Liver (tissue), 9 donors: ENCODE results near the gene CEACAM19. TPM values are rescaled to one million over a fixed set of nuclear protein-coding genes. Genes with fewer than 3 reads are reported as not detected.

Source experiments
- DNase-seq: peaks from one replicate; pipeline ENCODE4 v3.0.0-alpha.2; 2017; ENCODE audit warnings: low spot score
- H3K27ac ChIP-seq, 2 donors: one replicate each; pipeline ENCODE4 v1.7.0; 2013; ENCODE audit warnings: inconsistent platforms in 2 of 2, low read length in 2 of 2, control low read depth in 1 of 2, low read depth in 1 of 2, mild to moderate bottlenecking in 1 of 2
- H3K27me3 ChIP-seq, 4 donors: one replicate each; pipeline versions ENCODE4 v1.6.1 to v1.7.0; 2013; ENCODE audit warnings: low read length in 3 of 4, inconsistent platforms in 1 of 4, mild to moderate bottlenecking in 1 of 4, moderate library complexity in 1 of 4; ENCODE audit not compliant: control insufficient read depth in 4 of 4, insufficient read depth in 4 of 4
- H3K36me3 ChIP-seq, 4 donors: one replicate each; pipeline versions ENCODE4 v1.6.1 to v1.7.0; 2013; ENCODE audit warnings: low read length in 3 of 4, mild to moderate bottlenecking in 3 of 4, low read depth in 1 of 4, moderate library complexity in 1 of 4; ENCODE audit not compliant: control insufficient read depth in 4 of 4, insufficient read depth in 3 of 4
- H3K4me1 ChIP-seq, 4 donors: one replicate each; pipeline versions ENCODE4 v1.6.1 to v1.7.0; 2013; ENCODE audit warnings: low read length in 3 of 4, mild to moderate bottlenecking in 3 of 4, moderate library complexity in 1 of 4; ENCODE audit not compliant: control insufficient read depth in 4 of 4, insufficient read depth in 4 of 4
- H3K4me3 ChIP-seq, 3 donors: one replicate each; pipeline versions ENCODE4 v1.6.1 to v1.7.0; 2013; ENCODE audit warnings: low read length in 3 of 3, control low read depth in 1 of 3, low read depth in 1 of 3, mild to moderate bottlenecking in 1 of 3
- H3K9ac ChIP-seq, 2 donors: one replicate each; pipeline ENCODE4 v1.7.0; 2013; ENCODE audit warnings: low read length in 2 of 2, mild to moderate bottlenecking in 2 of 2, moderate library complexity in 2 of 2, control low read depth in 1 of 2, low read depth in 1 of 2
- H3K9me3 ChIP-seq, 4 donors: one replicate each; pipeline versions ENCODE4 v1.6.1 to v1.7.0; 2013; ENCODE audit warnings: low read length in 3 of 4; ENCODE audit not compliant: control insufficient read depth in 4 of 4
- EGR1 ChIP-seq, 2 donors: IDR thresholded peaks; 2 replicates each; pipeline ENCODE4 v1.6.1; 2016 to 2018; ENCODE audit warnings: antibody characterized with exemption in 2 of 2, low read depth in 2 of 2
- FOXA1 ChIP-seq: IDR thresholded peaks from 2 replicates; pipeline ENCODE4 v1.6.1; 2016; ENCODE audit warnings: antibody characterized with exemption
- FOXA2 ChIP-seq: IDR thresholded peaks from 2 replicates; pipeline ENCODE4 v1.6.1; 2016; ENCODE audit warnings: antibody characterized with exemption
- GABPA ChIP-seq, 2 donors: IDR thresholded peaks in 1 of 2; conservative IDR thresholded peaks in 1 of 2; 2 replicates each; pipeline ENCODE4 v1.6.1; 2016; ENCODE audit warnings: antibody characterized with exemption in 2 of 2, mild to moderate bottlenecking in 1 of 2, moderate library complexity in 1 of 2
- HNF4A ChIP-seq, 2 donors: conservative IDR thresholded peaks; 2 replicates each; pipeline ENCODE4 v1.6.1; 2016; ENCODE audit warnings: antibody characterized with exemption in 2 of 2, mild to moderate bottlenecking in 2 of 2
- JUND ChIP-seq, 2 donors: IDR thresholded peaks; 2 replicates each; pipeline ENCODE4 v1.6.1; 2016; ENCODE audit warnings: antibody characterized with exemption in 2 of 2
- RAD21 ChIP-seq, 2 donors: IDR thresholded peaks; 2 replicates each; pipeline ENCODE4 v1.6.1; 2016; ENCODE audit warnings: antibody characterized with exemption in 2 of 2, mild to moderate bottlenecking in 2 of 2
- RXRA ChIP-seq, 2 donors: IDR thresholded peaks; 2 replicates each; pipeline ENCODE4 v1.6.1; 2017 to 2018; ENCODE audit warnings: antibody characterized with exemption in 2 of 2, mild to moderate bottlenecking in 1 of 2
- SP1 ChIP-seq: IDR thresholded peaks from 2 replicates; pipeline ENCODE4 v1.6.1; 2018; ENCODE audit warnings: antibody characterized with exemption, mild to moderate bottlenecking
- TAF1 ChIP-seq: conservative IDR thresholded peaks from 2 replicates; pipeline ENCODE4 v1.6.1; 2016; ENCODE audit warnings: antibody characterized with exemption, mild to moderate bottlenecking
- whole genome bisulfite sequencing: extraction: QIAGEN DNeasy Blood & Tissue Kit; methylation state at CpG from one replicate; pipeline ENCODE4 v1.1.7; 2013; 5-methylcytosine and 5-hydroxymethylcytosine counted together
- polyA plus RNA-seq, 2 donors: library from polyadenylated mRNA; stranded (reverse) in 1 of 2; unstranded in 1 of 2; fragments of 200-250 nt in 1 of 2; fragments of >200 nt in 1 of 2; fragmentation: Nextera tagmentation in 1 of 2; extraction: Ambion mirVana in 1 of 2; gene quantifications; one replicate each; pipeline versions ENCODE4 v1.2.1 to v1.2.3, GENCODE V29; 2013 to 2015
- total RNA-seq, 2 donors: library from RNA; depleted of rRNA; stranded (reverse); fragments of >200 nt; gene quantifications; one replicate each; pipeline ENCODE4 v1.2.3, GENCODE V29; 2014
- TF ChIP-seq, protein P1 (sequence below): fragments of 150-350 bp; IDR thresholded peaks from 2 replicates; pipeline ENCODE4 v1.5.1; 2017; ENCODE audit warnings: improper control_type of control experiment, low read depth, low read length; ENCODE audit not compliant: missing input control
- TF ChIP-seq, protein P2 (sequence below): IDR thresholded peaks from 2 replicates; pipeline ENCODE4 v1.6.1; 2016; ENCODE audit warnings: antibody characterized with exemption
- TF ChIP-seq, protein P3 (sequence below): IDR thresholded peaks from 2 replicates; pipeline ENCODE4 v1.6.1; 2016; ENCODE audit warnings: antibody characterized with exemption, mild to moderate bottlenecking
- TF ChIP-seq, protein P4 (sequence below): IDR thresholded peaks from 2 replicates; pipeline ENCODE4 v1.6.1; 2016; ENCODE audit warnings: antibody characterized with exemption
- donor health status: healthy.
- donor health status: healthy.
- donor health status: healthy.
- donor health status: healthy.
- donor health status: healthy.

The CEACAM19 gene
- total and polyA plus RNA-seq, 4 donors = 0.75 to 2.6 (median 1.3) TPM

DNA sequence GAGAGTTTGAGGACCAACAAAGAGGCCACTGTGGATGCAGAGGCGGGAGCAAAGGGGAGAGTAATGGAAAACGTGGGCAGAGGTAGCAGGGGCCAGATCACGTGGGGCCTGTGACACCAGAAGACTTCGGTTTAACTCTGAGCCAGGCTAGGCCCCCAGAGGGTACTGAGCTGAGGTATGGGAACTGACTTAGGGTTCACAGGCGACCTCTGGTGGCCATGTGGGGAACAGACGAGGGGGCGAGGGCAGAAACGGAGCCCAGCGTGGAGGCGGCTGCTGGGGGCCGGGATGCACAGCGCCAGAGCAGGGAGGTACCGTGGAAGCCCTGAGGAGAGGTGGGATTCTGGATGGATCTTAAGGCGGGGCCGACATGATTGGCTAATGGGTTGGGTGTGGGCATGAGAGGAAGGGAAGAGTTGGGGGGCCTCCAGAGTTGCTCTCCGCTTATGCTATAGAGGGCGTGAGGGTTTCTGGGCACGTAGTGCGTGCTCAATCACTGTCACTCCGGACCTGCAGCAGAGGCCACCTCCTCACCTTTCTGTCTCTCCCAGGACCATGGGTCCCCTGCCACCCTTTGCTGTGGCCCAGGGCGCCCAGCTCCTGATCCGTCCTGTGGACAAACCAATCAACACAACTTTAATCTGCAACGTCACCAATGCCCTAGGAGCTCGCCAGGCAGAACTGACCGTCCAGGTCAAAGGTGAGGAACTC, 13.9 kb upstream of the CEACAM19 start:
- DNase-seq = peak; percentile 76
- Histone ChIP-seq H3K9me3 (no peaks in the 10 kb centered on the region), H3K36me3 (peaks cover 6 to 78% (median 52%) of the 10 kb centered on the region in 4 donors), H3K27ac (no peak overlapping the region), H3K4me3 (no peak overlapping the region), H3K27me3 (no peaks in the 10 kb centered on the region), H3K4me1 (peaks cover 2 to 12% (median 3%) of the 10 kb centered on the region in 4 donors), H3K9ac (no peak overlapping the region)
- no peak for TF ChIP-seq EGR1 (IDR thresholded peaks at IDR 0.05; ENCODE audit: low read depth in 2 of 2)
- TF ChIP-seq RXRA (IDR thresholded peaks at IDR 0.05) = no peak
- TF ChIP-seq FOXA1 = no peak
- TF ChIP-seq RAD21 (IDR thresholded peaks at IDR 0.05) = peak; percentile 73 to 88
- TF ChIP-seq, protein P1, sequence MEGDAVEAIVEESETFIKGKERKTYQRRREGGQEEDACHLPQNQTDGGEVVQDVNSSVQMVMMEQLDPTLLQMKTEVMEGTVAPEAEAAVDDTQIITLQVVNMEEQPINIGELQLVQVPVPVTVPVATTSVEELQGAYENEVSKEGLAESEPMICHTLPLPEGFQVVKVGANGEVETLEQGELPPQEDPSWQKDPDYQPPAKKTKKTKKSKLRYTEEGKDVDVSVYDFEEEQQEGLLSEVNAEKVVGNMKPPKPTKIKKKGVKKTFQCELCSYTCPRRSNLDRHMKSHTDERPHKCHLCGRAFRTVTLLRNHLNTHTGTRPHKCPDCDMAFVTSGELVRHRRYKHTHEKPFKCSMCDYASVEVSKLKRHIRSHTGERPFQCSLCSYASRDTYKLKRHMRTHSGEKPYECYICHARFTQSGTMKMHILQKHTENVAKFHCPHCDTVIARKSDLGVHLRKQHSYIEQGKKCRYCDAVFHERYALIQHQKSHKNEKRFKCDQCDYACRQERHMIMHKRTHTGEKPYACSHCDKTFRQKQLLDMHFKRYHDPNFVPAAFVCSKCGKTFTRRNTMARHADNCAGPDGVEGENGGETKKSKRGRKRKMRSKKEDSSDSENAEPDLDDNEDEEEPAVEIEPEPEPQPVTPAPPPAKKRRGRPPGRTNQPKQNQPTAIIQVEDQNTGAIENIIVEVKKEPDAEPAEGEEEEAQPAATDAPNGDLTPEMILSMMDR = peak; percentile 79
- TF ChIP-seq, protein P2, sequence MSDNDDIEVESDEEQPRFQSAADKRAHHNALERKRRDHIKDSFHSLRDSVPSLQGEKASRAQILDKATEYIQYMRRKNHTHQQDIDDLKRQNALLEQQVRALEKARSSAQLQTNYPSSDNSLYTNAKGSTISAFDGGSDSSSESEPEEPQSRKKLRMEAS = no peak
- TF ChIP-seq, protein P3, sequence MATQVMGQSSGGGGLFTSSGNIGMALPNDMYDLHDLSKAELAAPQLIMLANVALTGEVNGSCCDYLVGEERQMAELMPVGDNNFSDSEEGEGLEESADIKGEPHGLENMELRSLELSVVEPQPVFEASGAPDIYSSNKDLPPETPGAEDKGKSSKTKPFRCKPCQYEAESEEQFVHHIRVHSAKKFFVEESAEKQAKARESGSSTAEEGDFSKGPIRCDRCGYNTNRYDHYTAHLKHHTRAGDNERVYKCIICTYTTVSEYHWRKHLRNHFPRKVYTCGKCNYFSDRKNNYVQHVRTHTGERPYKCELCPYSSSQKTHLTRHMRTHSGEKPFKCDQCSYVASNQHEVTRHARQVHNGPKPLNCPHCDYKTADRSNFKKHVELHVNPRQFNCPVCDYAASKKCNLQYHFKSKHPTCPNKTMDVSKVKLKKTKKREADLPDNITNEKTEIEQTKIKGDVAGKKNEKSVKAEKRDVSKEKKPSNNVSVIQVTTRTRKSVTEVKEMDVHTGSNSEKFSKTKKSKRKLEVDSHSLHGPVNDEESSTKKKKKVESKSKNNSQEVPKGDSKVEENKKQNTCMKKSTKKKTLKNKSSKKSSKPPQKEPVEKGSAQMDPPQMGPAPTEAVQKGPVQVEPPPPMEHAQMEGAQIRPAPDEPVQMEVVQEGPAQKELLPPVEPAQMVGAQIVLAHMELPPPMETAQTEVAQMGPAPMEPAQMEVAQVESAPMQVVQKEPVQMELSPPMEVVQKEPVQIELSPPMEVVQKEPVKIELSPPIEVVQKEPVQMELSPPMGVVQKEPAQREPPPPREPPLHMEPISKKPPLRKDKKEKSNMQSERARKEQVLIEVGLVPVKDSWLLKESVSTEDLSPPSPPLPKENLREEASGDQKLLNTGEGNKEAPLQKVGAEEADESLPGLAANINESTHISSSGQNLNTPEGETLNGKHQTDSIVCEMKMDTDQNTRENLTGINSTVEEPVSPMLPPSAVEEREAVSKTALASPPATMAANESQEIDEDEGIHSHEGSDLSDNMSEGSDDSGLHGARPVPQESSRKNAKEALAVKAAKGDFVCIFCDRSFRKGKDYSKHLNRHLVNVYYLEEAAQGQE = no peak
- WGBS = 52% methylated on average over 25 of the region's 25 CpGs

DNA sequence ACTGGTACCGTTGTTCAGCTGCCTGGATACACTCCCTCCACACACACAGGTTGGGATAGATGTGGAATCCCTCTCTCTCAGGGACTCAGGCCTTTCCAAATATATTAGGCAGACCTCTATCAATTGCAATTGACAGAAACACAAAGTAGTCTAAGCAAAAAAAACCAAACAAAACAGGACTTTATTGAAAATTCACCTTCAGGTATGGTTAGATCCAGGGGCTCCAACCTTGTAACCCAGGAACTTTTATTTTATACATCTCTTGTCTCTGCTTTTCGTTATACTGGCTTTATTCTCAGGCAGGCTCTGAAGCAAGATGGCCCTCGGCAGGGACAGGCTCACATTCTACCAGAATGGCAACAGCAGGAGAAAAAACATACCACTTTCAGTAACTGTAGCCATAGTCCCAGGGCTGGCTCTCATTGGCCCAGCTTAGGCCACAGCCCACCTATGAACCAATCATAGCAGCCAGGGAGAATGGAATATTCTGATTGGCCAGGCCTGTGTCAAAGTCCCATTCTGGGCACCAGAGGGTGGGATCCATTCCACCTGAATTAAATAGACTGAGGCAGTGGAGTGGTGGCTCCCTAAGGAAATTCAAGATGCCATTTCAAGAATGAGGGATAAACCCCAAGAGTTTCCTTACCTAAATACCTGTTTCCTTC, 13.1 kb upstream of the CEACAM19 start:
- DNase-seq = no peak
- peaks cover 2 to 12% (median 3%) of the 10 kb centered on the region in 4 donors for H3K4me1 ChIP-seq
- no peaks in the 10 kb centered on the region for H3K27me3 ChIP-seq
- peaks cover 6 to 79% (median 50%) of the 10 kb centered on the region in 4 donors for H3K36me3 ChIP-seq
- no peaks in the 10 kb centered on the region for H3K9me3 ChIP-seq
- no peak overlapping the region for H3K4me3 ChIP-seq
- H3K9ac ChIP-seq = no peak overlapping the region
- 96% methylated on average over 3 of the region's 3 CpGs for WGBS
- H3K27ac ChIP-seq = no peak overlapping the region
- TF ChIP-seq, protein P2 = no peak
- TF ChIP-seq FOXA1 (no peak), GABPA (IDR thresholded peaks at IDR 0.05 in 1 of 2, conservative IDR thresholded peaks at IDR 0.05 in 1 of 2) (no peak), RXRA (IDR thresholded peaks at IDR 0.05) (no peak), JUND (IDR thresholded peaks at IDR 0.05) (no peak), TAF1 (no peak), RAD21 (IDR thresholded peaks at IDR 0.05) (no peak), FOXA2 (no peak), SP1 (no peak), EGR1 (IDR thresholded peaks at IDR 0.05; ENCODE audit: low read depth in 2 of 2) (no peak), HNF4A (conservative IDR thresholded peaks at IDR 0.05) (no peak)
- TF ChIP-seq, protein P4, sequence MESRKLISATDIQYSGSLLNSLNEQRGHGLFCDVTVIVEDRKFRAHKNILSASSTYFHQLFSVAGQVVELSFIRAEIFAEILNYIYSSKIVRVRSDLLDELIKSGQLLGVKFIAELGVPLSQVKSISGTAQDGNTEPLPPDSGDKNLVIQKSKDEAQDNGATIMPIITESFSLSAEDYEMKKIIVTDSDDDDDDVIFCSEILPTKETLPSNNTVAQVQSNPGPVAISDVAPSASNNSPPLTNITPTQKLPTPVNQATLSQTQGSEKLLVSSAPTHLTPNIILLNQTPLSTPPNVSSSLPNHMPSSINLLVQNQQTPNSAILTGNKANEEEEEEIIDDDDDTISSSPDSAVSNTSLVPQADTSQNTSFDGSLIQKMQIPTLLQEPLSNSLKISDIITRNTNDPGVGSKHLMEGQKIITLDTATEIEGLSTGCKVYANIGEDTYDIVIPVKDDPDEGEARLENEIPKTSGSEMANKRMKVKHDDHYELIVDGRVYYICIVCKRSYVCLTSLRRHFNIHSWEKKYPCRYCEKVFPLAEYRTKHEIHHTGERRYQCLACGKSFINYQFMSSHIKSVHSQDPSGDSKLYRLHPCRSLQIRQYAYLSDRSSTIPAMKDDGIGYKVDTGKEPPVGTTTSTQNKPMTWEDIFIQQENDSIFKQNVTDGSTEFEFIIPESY = no peak
- TF ChIP-seq, protein P3 = no peak
- TF ChIP-seq, protein P1 = no peak
